Brain microvascular endothelial cell (primary cell): ENCODE measurements around the gene PHOX2A.

Experiments used
- DNase-seq: peaks from one replicate; pipeline ENCODE4 v3.0.0-alpha.2; 2020
- H3K27ac ChIP-seq: fragments of 250-450 bp; sonication (Bioruptor Pico); 2 replicates; pipeline ENCODE4 v1.5.1; 2020; ENCODE audit warnings: mild to moderate bottlenecking, moderate library complexity
- H3K27me3 ChIP-seq: fragments of 250-450 bp; sonication (Bioruptor Pico); replicated peaks from 2 replicates; pipeline ENCODE4 v1.5.1; 2020; ENCODE audit warnings: mild to moderate bottlenecking
- H3K36me3 ChIP-seq: fragments of 250-450 bp; sonication (Bioruptor Pico); replicated peaks from 2 replicates; pipeline ENCODE4 v1.5.1; 2020; ENCODE audit warnings: mild to moderate bottlenecking
- H3K4me3 ChIP-seq: 2 replicates; pipeline ENCODE4 v1.5.1; 2011; ENCODE audit warnings: low read depth, mild to moderate bottlenecking, control low read depth, low read length, moderate library complexity
- in situ Hi-C: cut with HindIII; loops from 2 replicates; pipeline ENCODE4 v1.10.0; 2017; ENCODE audit warnings: low sequenced_read_pairs, low pct_ligation_motif_present
- TF ChIP-seq, protein P1 (sequence below): IDR thresholded peaks from 2 replicates; pipeline ENCODE4 v1.5.1; 2011; ENCODE audit warnings: low read depth, mild to moderate bottlenecking, moderate library complexity, low read length, control low read depth, inconsistent platforms; ENCODE audit errors: missing control alignments

PHOX2A gene

DNA sequence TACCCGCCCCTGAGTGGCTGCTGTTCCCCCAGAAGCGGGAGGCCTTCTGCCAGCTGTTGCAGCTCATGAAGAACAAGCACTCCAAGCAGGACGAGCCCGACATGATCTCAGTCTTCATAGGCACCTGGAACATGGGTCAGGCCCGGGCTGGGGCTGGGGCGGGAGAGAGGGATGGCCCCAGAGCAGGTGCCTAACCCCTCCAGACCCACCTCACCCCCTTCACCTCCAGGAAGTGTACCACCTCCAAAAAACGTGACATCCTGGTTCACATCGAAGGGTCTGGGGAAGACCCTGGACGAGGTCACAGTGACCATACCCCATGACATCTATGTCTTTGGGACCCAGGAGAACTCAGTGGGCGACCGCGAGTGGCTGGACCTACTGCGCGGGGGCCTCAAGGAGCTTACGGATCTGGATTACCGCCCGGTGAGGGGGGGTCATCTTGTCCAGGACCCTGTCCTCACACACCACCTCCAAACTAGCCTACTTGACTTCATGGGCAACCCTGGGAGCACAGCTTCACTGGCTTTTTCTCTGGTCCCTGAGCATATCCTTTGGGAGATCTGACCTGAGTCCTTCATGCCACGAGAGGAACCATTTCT is 13.1 kb downstream of the PHOX2A start:
- H3K36me3 ChIP-seq = peaks cover 77% of the 10 kb centered on the region
- TF ChIP-seq, protein P1, sequence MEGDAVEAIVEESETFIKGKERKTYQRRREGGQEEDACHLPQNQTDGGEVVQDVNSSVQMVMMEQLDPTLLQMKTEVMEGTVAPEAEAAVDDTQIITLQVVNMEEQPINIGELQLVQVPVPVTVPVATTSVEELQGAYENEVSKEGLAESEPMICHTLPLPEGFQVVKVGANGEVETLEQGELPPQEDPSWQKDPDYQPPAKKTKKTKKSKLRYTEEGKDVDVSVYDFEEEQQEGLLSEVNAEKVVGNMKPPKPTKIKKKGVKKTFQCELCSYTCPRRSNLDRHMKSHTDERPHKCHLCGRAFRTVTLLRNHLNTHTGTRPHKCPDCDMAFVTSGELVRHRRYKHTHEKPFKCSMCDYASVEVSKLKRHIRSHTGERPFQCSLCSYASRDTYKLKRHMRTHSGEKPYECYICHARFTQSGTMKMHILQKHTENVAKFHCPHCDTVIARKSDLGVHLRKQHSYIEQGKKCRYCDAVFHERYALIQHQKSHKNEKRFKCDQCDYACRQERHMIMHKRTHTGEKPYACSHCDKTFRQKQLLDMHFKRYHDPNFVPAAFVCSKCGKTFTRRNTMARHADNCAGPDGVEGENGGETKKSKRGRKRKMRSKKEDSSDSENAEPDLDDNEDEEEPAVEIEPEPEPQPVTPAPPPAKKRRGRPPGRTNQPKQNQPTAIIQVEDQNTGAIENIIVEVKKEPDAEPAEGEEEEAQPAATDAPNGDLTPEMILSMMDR = no peak
- no peak for DNase-seq
- no peaks in the 10 kb centered on the region for H3K27me3 ChIP-seq
- H3K27ac ChIP-seq = no peak overlapping the region
- no peak overlapping the region for H3K4me3 ChIP-seq
- in situ Hi-C loops = no loop called here

DNA sequence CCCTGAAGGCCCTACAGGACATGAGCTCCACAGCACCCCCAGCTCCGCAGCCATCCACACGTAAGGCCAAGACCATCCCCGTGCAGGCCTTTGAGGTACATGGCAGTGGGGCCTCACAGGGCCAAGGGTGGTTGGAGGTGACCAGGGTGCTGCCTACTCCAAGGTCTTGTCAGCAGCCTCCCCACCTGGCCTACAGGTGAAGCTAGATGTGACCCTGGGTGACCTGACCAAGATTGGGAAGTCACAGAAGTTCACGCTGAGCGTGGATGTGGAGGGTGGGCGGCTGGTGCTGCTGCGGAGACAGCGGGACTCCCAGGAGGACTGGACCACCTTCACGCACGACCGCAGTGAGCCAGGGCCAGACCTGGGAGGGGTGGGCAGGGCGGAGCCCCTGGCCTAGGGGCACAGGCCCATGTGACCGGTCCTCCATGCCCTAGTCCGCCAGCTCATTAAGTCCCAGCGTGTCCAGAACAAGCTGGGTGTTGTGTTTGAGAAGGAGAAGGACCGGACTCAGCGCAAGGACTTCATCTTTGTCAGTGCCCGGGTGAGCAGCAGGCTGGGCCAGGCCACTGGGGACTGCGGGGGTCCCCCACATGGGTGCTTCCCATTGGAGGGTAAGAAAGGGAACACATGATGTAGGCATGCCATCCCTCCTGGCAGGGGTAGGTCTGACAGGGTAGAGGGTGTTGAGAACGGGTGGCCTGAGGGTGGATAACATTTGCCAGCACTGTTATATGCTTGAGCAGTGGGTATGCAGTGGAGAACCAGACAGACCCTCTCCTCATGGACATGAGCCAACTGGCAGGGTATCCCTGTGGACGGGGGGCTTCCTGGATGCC is 13.8 kb downstream of the PHOX2A start:
- H3K27ac ChIP-seq = no peak overlapping the region
- TF ChIP-seq, protein P1 = no peak
- in situ Hi-C loops = no loop called here
- H3K27me3 ChIP-seq = no peaks in the 10 kb centered on the region
- DNase-seq = no peak
- no peak overlapping the region for H3K4me3 ChIP-seq
- peaks cover 71% of the 10 kb centered on the region for H3K36me3 ChIP-seq

DNA sequence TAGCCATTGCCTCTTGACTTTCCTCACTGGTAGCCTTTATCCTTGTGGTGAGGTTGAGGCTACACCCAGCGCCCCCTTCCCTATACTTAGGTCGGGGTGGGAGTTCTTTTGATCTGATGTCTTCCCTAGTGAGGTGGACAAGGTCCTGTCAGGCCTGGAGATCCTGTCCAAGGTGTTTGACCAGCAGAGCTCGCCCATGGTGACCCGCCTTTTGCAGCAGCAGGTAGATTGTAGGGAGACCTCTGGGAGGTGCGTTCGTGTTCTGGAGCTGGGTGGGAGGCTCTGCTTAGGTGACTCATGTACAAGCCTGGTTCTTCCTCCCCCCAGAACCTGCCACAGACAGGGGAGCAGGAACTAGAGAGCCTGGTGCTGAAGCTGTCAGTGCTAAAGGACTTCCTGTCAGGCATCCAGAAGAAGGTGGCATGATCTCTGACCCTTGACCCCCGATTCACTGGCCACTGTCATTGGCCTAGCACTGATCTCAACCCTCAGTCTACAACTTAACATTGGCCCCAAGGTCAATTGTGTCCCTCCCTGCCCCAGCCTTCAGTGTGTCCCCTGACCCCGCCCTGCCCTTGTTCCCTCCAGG is 14.5 kb downstream of the PHOX2A start:
- Histone ChIP-seq H3K27ac (no peak overlapping the region), H3K27me3 (no peaks in the 10 kb centered on the region), H3K36me3 (peaks cover 64% of the 10 kb centered on the region), H3K4me3 (no peak overlapping the region)
- in situ Hi-C loops = no loop called here
- TF ChIP-seq, protein P1 = no peak
- DNase-seq = no peak

DNA sequence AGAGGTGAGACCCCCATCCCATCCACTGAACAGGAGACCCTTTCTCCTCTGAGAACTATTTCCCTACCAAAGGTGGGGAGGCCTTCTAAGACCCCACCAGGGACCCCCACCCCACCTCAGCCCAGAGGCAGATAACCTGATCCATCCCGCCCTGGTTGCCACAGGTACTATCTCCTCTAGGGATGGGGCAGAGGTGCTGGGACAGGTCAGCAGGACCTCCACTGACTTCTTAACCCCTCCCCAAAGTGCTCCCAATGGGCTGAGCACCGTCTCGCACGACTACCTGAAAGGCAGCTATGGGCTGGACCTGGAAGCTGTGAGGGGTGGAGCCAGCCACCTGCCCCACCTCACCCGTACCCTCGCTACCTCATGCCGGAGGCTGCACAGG is 15.1 kb downstream of the PHOX2A start:
- H3K27ac ChIP-seq = no peak overlapping the region
- DNase-seq = no peak
- H3K27me3 ChIP-seq = no peaks in the 10 kb centered on the region
- no peak overlapping the region for H3K4me3 ChIP-seq
- peaks cover 59% of the 10 kb centered on the region for H3K36me3 ChIP-seq
- in situ Hi-C loops = no loop called here
- TF ChIP-seq, protein P1 = no peak

DNA sequence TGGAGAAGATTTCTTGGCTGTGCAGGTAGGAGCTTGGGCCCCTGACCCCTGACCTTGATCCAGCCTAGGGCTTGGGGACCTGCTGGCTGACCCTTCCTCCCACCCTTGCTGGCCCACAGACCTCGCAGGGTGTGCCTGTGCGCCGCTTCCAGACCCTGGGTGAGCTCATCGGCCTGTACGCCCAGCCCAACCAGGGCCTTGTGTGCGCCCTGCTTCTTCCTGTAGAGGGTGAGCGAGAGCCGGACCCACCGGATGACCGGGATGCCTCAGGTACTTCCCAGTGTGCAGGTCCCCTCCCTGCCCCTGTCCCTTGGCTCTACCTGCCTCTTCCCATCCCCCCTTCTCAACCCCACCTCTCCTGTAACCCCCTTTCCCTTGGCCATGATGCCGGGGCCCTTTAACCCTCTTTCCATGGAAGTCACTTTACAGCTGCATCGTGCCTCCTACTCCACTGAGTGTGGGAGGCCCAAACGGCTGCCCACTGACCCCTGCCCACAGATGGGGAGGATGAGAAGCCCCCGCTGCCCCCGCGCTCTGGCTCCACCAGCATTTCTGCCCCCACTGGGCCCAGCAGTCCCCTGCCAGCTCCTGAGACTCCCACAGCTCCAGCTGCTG is 15.6 kb downstream of the PHOX2A start:
- Histone ChIP-seq H3K4me3 (no peak overlapping the region), H3K36me3 (peaks cover 54% of the 10 kb centered on the region), H3K27ac (no peak overlapping the region), H3K27me3 (no peaks in the 10 kb centered on the region)
- in situ Hi-C loops = no loop called here
- TF ChIP-seq, protein P1 = peak; percentile 63
- DNase-seq = no peak
